Fibroblast of lung (primary cell): ENCODE data around the gene FAM83D. TPM values are rescaled to one million over a fixed set of nuclear protein-coding genes. Genes with fewer than 3 reads are reported as not detected.

Experiments
- DNase-seq, 2 donors: peaks; one replicate each; pipeline versions ENCODE4 v3.0.0 to v3.0.0-alpha.2; 2010; ENCODE audit warnings: low read depth in 2 of 2
- H2AFZ ChIP-seq: 2 replicates; pipeline ENCODE4 v1.5.1; 2012; ENCODE audit warnings: low read length, control low read depth, inconsistent platforms
- H3K27ac ChIP-seq: 2 replicates; pipeline ENCODE4 v1.5.1; 2011; ENCODE audit warnings: low read length, control low read depth; ENCODE audit not compliant: insufficient read depth
- H3K27me3 ChIP-seq: 2 replicates; pipeline ENCODE4 v1.5.1; 2011; ENCODE audit warnings: mild to moderate bottlenecking, low read length; ENCODE audit not compliant: control insufficient read depth, insufficient read depth
- H3K36me3 ChIP-seq: 2 replicates; pipeline ENCODE4 v1.5.1; 2011; ENCODE audit warnings: low read length; ENCODE audit not compliant: control insufficient read depth, insufficient read depth
- H3K4me1 ChIP-seq: 2 replicates; pipeline ENCODE4 v1.5.1; 2011; ENCODE audit warnings: low read length; ENCODE audit not compliant: control insufficient read depth, insufficient read depth; ENCODE audit errors: extremely low read depth
- H3K4me2 ChIP-seq: 2 replicates; pipeline ENCODE4 v1.5.1; 2011; ENCODE audit warnings: low read length, control low read depth; ENCODE audit not compliant: insufficient read depth; ENCODE audit errors: extremely low read depth
- H3K4me3 ChIP-seq, 4 experiments: fragments of 200-600 bp in 1 of 4; sonication (generic) in 1 of 4; replicated peaks in 1 of 4; 2 replicates each; pipeline ENCODE4 v1.5.1; 2011 to 2016; ENCODE audit warnings: low read length in 4 of 4, low read depth in 3 of 4, mild to moderate bottlenecking in 3 of 4, control low read depth in 2 of 4, inconsistent platforms in 1 of 4, mixed read lengths in 1 of 4; ENCODE audit not compliant: insufficient read depth in 1 of 4; ENCODE audit errors: control extremely low read depth in 1 of 4
- H3K79me2 ChIP-seq: 2 replicates; pipeline ENCODE4 v1.5.1; 2012; ENCODE audit warnings: mild to moderate bottlenecking, low read length, inconsistent platforms; ENCODE audit not compliant: control insufficient read depth, insufficient read depth
- H3K9ac ChIP-seq: 2 replicates; pipeline ENCODE4 v1.5.1; 2011; ENCODE audit warnings: mild to moderate bottlenecking, low read length, control low read depth; ENCODE audit not compliant: insufficient read depth
- H3K9me3 ChIP-seq: 2 replicates; pipeline ENCODE4 v1.5.1; 2012; ENCODE audit warnings: low read depth, low read length; ENCODE audit not compliant: control insufficient read depth, insufficient read depth
- H4K20me1 ChIP-seq: 2 replicates; pipeline ENCODE4 v1.5.1; 2011; ENCODE audit warnings: low read length; ENCODE audit not compliant: control insufficient read depth, insufficient read depth; ENCODE audit errors: extremely low read depth
- CTCF ChIP-seq, 2 donors: IDR thresholded peaks in 1 of 2; conservative IDR thresholded peaks in 1 of 2; 1 replicate in 1 of 2; 2 replicates in 1 of 2; pipeline ENCODE4 v1.5.1; 2011 to 2012; ENCODE audit warnings: low read length in 2 of 2, control low read depth in 1 of 2, inconsistent platforms in 1 of 2, low read depth in 1 of 2, mild to moderate bottlenecking in 1 of 2
- EZH2 ChIP-seq: IDR thresholded peaks from 2 replicates; pipeline ENCODE4 v1.5.1; 2012; ENCODE audit warnings: low read length, control low read depth, mild to moderate bottlenecking; ENCODE audit errors: missing control alignments
- polyA plus RNA-seq, 2 donors: library from polyadenylated mRNA; depleted of rRNA in 1 of 2; stranded (reverse) in 1 of 2; unstranded in 1 of 2; fragments of >200 nt; gene quantifications; 2 replicates each; pipeline ENCODE4 v1.2.1, GENCODE V29; 2011 to 2012; ENCODE audit warnings: missing spikeins in 1 of 2
- total RNA-seq: library from RNA; depleted of rRNA; stranded (reverse); fragments of >200 nt; gene quantifications from 2 replicates; pipeline ENCODE4 v1.2.1, GENCODE V29; 2014

The FAM83D gene
- total and polyA plus RNA-seq, 2 donors (not counting 1 experiment from before 2014, with no cell fraction given): 21.3 to 34.5 TPM

- H2AFZ ChIP-seq: no peak overlapping the region
- TF ChIP-seq CTCF (conservative IDR thresholded peaks at IDR 0.05 in 1 of 2, IDR thresholded peaks at IDR 0.05 in 1 of 2; ENCODE audit: low read depth in 1 of 2, low read length in 2 of 2) (no peak), EZH2 (no peak)
- H3K9ac ChIP-seq: no peak overlapping the region
- H3K9me3 ChIP-seq: no peaks in the 10 kb centered on the region
- H3K4me3 ChIP-seq: no peak overlapping the region
- no peak overlapping the region for H3K4me2 ChIP-seq
- H3K79me2 ChIP-seq: no peaks in the 10 kb centered on the region
- no peaks in the 10 kb centered on the region for H4K20me1 ChIP-seq
- H3K4me1 ChIP-seq: no peaks in the 10 kb centered on the region
- no peaks in the 10 kb centered on the region for H3K36me3 ChIP-seq
- DNase-seq: no peak
- peaks cover 29% of the 10 kb centered on the region for H3K27me3 ChIP-seq
- H3K27ac ChIP-seq: no peak overlapping the region
These were observed 8.0 kb upstream of the FAM83D start for GRCh38 chr20:38918172-38918571.

- Histone ChIP-seq H3K4me2 (no peak overlapping the region), H2AFZ (no peak overlapping the region), H3K36me3 (no peaks in the 10 kb centered on the region), H3K27me3 (peaks cover 29% of the 10 kb centered on the region), H3K27ac (no peak overlapping the region), H3K4me1 (no peaks in the 10 kb centered on the region), H3K9ac (no peak overlapping the region), H3K4me3 (no peak overlapping the region), H3K79me2 (no peaks in the 10 kb centered on the region), H3K9me3 (no peaks in the 10 kb centered on the region), H4K20me1 (no peaks in the 10 kb centered on the region)
- no peak for TF ChIP-seq EZH2
- TF ChIP-seq CTCF (conservative IDR thresholded peaks at IDR 0.05 in 1 of 2, IDR thresholded peaks at IDR 0.05 in 1 of 2; ENCODE audit: low read depth in 1 of 2, low read length in 2 of 2): no peak
- DNase-seq: no peak
These were observed 6.5 kb upstream of the FAM83D start for GRCh38 chr20:38919683-38920082.

GRCh38 chr20:38920411-38920810, 5.8 kb upstream of the FAM83D start:
- no peaks in the 10 kb centered on the region for H3K4me1 ChIP-seq
- TF ChIP-seq CTCF (conservative IDR thresholded peaks at IDR 0.05 in 1 of 2, IDR thresholded peaks at IDR 0.05 in 1 of 2; ENCODE audit: low read depth in 1 of 2, low read length in 2 of 2) (no peak), EZH2 (no peak)
- peaks cover 29% of the 10 kb centered on the region for H3K27me3 ChIP-seq
- no peaks in the 10 kb centered on the region for H3K9me3 ChIP-seq
- no peak overlapping the region for H3K9ac ChIP-seq
- H3K4me2 ChIP-seq: no peak overlapping the region
- H2AFZ ChIP-seq: no peak overlapping the region
- no peak overlapping the region for H3K4me3 ChIP-seq
- no peaks in the 10 kb centered on the region for H4K20me1 ChIP-seq
- no peak overlapping the region for H3K27ac ChIP-seq
- DNase-seq: no peak
- H3K36me3 ChIP-seq: no peaks in the 10 kb centered on the region
- H3K79me2 ChIP-seq: no peaks in the 10 kb centered on the region
